ENCODE measurements around the gene PARD3.

PARD3 gene

DNA sequence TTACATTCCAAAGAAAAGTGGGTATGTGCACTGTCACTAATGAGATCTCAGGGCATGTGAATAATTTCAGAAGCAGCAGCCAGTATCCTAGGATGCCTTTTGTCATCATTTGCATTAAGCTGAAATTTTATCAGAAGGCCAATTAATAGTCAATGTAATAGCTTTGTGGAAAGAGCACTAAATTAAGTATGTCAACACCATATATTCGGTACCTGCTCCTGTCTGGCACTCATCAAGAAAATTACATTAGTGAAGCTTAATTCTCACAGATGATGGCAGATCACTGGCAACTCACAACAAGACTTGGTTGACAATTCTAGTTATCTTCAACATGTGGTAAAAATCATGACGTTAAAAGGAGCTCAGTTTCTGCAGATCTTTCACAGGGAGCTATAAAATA, 271.4 kb downstream of the PARD3 start:
- Histone ChIP-seq H3K4me3 (ENCODE audit: insufficient read depth, low read length, poor library complexity, severe bottlenecking) (no peak overlapping the region), H3K4me2 (ENCODE audit: low read depth, low read length, poor library complexity, severe bottlenecking) (no peak overlapping the region), H3K9me2 (replicated peaks; ENCODE audit: insufficient read depth, low read length) (no peaks in the 10 kb centered on the region), H2AFZ (ENCODE audit: low read depth, low read length, severe bottlenecking) (no peak overlapping the region), H3F3A (ENCODE audit: insufficient read depth) (no peaks in the 10 kb centered on the region), H3K27ac (ENCODE audit: low read depth, low read length) (no peak overlapping the region), H3K79me2 (ENCODE audit: insufficient read depth, low read length) (no peaks in the 10 kb centered on the region), H4K20me1 (ENCODE audit: low read depth, low read length) (no peaks in the 10 kb centered on the region), H3K27me3 (ENCODE audit: low read length) (no peaks in the 10 kb centered on the region), H3K36me3 (ENCODE audit: low read length) (no peaks in the 10 kb centered on the region), H3K9ac (ENCODE audit: low read length) (no peak overlapping the region), H3K9me3 (ENCODE audit: insufficient read depth, low read length) (no peaks in the 10 kb centered on the region)
- TF ChIP-seq, protein P1, sequence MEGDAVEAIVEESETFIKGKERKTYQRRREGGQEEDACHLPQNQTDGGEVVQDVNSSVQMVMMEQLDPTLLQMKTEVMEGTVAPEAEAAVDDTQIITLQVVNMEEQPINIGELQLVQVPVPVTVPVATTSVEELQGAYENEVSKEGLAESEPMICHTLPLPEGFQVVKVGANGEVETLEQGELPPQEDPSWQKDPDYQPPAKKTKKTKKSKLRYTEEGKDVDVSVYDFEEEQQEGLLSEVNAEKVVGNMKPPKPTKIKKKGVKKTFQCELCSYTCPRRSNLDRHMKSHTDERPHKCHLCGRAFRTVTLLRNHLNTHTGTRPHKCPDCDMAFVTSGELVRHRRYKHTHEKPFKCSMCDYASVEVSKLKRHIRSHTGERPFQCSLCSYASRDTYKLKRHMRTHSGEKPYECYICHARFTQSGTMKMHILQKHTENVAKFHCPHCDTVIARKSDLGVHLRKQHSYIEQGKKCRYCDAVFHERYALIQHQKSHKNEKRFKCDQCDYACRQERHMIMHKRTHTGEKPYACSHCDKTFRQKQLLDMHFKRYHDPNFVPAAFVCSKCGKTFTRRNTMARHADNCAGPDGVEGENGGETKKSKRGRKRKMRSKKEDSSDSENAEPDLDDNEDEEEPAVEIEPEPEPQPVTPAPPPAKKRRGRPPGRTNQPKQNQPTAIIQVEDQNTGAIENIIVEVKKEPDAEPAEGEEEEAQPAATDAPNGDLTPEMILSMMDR (IDR thresholded peaks at IDR 0.05; ENCODE audit: insufficient read depth, low read length, poor library complexity, severe bottlenecking): no peak
- TF ChIP-seq EZH2phosphoT487 (conservative IDR thresholded peaks at IDR 0.05; ENCODE audit: low read length): no peak

DNA sequence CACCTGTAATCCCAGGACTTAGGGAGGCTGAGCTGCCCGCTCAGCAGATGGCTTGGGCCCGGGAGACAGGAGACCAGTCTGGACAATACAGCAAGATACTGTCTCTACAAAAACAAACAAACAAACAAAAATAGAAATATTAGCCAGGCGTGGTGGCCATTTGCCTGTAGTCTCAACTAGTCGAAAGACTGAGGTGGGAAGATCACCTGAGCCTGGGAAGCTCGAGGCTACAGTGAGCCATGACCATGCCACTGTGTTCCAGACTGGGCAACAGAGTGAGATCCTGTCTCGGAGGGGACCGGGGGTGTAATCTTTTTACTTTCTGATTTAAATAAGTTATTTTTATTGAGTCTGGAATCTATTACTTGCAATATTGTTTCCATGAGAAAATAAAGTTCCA, 274.6 kb downstream of the PARD3 start:
- Histone ChIP-seq H2AFZ (ENCODE audit: low read depth, low read length, severe bottlenecking) (no peak overlapping the region), H3K4me3 (ENCODE audit: insufficient read depth, low read length, poor library complexity, severe bottlenecking) (no peak overlapping the region), H3K4me2 (ENCODE audit: low read depth, low read length, poor library complexity, severe bottlenecking) (no peak overlapping the region), H3K9me2 (replicated peaks; ENCODE audit: insufficient read depth, low read length) (no peaks in the 10 kb centered on the region), H3K36me3 (ENCODE audit: low read length) (no peaks in the 10 kb centered on the region), H3K27ac (ENCODE audit: low read depth, low read length) (no peak overlapping the region), H3K79me2 (ENCODE audit: insufficient read depth, low read length) (no peaks in the 10 kb centered on the region), H3K9ac (ENCODE audit: low read length) (no peak overlapping the region), H3F3A (ENCODE audit: insufficient read depth) (no peaks in the 10 kb centered on the region), H4K20me1 (ENCODE audit: low read depth, low read length) (no peaks in the 10 kb centered on the region), H3K9me3 (ENCODE audit: insufficient read depth, low read length) (no peaks in the 10 kb centered on the region), H3K27me3 (ENCODE audit: low read length) (no peaks in the 10 kb centered on the region)
- TF ChIP-seq EZH2phosphoT487 (conservative IDR thresholded peaks at IDR 0.05; ENCODE audit: low read length): no peak
- TF ChIP-seq, protein P1 (IDR thresholded peaks at IDR 0.05; ENCODE audit: insufficient read depth, low read length, poor library complexity, severe bottlenecking): no peak

DNA sequence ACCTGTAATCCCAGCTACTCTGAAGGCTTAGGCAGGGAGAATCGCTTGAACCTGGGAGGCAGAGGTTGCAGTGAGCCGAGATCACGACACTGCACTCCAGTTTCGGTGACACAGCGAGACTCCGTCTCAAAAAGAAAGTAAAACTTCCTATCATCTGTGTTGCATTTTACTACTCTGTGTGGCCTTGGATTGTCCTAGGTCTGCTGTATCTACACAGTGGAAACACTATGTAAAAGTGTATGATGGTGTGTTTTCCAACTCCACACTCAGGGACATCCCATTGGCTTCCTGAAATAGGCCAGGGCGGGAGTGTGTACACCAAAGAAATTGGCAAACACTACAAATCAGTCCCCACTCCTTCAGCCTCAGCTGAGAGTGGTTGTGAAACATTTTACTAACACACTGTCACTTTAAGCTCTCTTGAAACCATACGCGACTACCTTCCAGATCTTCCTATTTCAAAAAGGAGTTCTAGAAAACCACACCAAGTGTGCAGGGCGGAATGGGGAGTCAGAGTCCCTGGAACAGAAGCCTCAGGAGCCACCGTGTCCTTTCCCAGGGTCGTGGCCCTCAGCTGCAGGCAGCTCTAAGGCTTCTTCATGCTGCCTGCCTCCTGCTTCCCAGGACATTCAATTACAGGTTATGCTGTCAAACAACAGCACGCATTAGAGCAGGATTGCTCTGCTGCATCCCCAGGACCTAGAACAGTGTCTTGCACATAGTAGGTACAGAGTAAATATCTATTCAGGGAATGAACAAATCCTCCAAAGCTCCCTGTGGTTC, 275.4 kb downstream of the PARD3 start:
- Histone ChIP-seq H3K4me3 (ENCODE audit: insufficient read depth, low read length, poor library complexity, severe bottlenecking) (no peak overlapping the region), H2AFZ (ENCODE audit: low read depth, low read length, severe bottlenecking) (no peak overlapping the region)

More for the DNA sequence above, 275.4 kb downstream of the PARD3 start:
- TF ChIP-seq, protein P1 (IDR thresholded peaks at IDR 0.05; ENCODE audit: insufficient read depth, low read length, poor library complexity, severe bottlenecking): no peak
- TF ChIP-seq EZH2phosphoT487 (conservative IDR thresholded peaks at IDR 0.05; ENCODE audit: low read length): no peak
- H3F3A ChIP-seq (ENCODE audit: insufficient read depth): no peaks in the 10 kb centered on the region
- H3K79me2 ChIP-seq (ENCODE audit: insufficient read depth, low read length): no peaks in the 10 kb centered on the region
- H4K20me1 ChIP-seq (ENCODE audit: low read depth, low read length): no peaks in the 10 kb centered on the region
- no peak overlapping the region for H3K4me2 ChIP-seq (ENCODE audit: low read depth, low read length, poor library complexity, severe bottlenecking)
- H3K9me2 ChIP-seq (replicated peaks; ENCODE audit: insufficient read depth, low read length): no peaks in the 10 kb centered on the region
- H3K36me3 ChIP-seq (ENCODE audit: low read length): no peaks in the 10 kb centered on the region
- H3K9me3 ChIP-seq (ENCODE audit: insufficient read depth, low read length): no peaks in the 10 kb centered on the region
- no peak overlapping the region for H3K9ac ChIP-seq (ENCODE audit: low read length)
- H3K27ac ChIP-seq (ENCODE audit: low read depth, low read length): no peak overlapping the region
- H3K27me3 ChIP-seq (ENCODE audit: low read length): no peaks in the 10 kb centered on the region
